Esophagus squamous epithelium (tissue), 4 donors: ENCODE results near the gene MCAM.

ENCODE experiments used
- CTCF ChIP-seq, 6 experiments: fragments of 450-650 bp in 4 of 6; fragments of 200-600 bp in 2 of 6; sonication (generic) in 2 of 6; IDR thresholded peaks; one replicate each; pipeline ENCODE4 v1.5.1; 2016 to 2019; ENCODE audit warnings: antibody characterized with exemption in 6 of 6, mild to moderate bottlenecking in 4 of 6, moderate library complexity in 4 of 6
- POLR2A ChIP-seq, 4 donors: fragments of 450-650 bp; IDR thresholded peaks; one replicate each; pipeline ENCODE4 v1.6.1; 2017; ENCODE audit warnings: antibody characterized with exemption in 4 of 4, mild to moderate bottlenecking in 4 of 4, moderate library complexity in 3 of 4

GRCh38 chr11:119330237-119330636, 13.3 kb upstream of the MCAM start:
- TF ChIP-seq CTCF (IDR thresholded peaks at IDR 0.05) (no peak), POLR2A (IDR thresholded peaks at IDR 0.05) (no peak)
